GM19328 (cell line): ENCODE results near the gene SEPTIN8.
"Not testable (repeated sequence)": the region's sequence is repeated elsewhere in the genome, so short reads cannot be mapped to it uniquely, and the experiment has no call there.

Source experiments
- ATAC-seq: cut with Tn5 transposase; IDR thresholded peaks from one replicate; pipeline ENCODE4 v1.9.1; 2021; ENCODE audit warnings: mild to moderate bottlenecking, moderate library complexity; ENCODE audit not compliant: unreplicated experiment

The SEPTIN8 gene

DNA sequence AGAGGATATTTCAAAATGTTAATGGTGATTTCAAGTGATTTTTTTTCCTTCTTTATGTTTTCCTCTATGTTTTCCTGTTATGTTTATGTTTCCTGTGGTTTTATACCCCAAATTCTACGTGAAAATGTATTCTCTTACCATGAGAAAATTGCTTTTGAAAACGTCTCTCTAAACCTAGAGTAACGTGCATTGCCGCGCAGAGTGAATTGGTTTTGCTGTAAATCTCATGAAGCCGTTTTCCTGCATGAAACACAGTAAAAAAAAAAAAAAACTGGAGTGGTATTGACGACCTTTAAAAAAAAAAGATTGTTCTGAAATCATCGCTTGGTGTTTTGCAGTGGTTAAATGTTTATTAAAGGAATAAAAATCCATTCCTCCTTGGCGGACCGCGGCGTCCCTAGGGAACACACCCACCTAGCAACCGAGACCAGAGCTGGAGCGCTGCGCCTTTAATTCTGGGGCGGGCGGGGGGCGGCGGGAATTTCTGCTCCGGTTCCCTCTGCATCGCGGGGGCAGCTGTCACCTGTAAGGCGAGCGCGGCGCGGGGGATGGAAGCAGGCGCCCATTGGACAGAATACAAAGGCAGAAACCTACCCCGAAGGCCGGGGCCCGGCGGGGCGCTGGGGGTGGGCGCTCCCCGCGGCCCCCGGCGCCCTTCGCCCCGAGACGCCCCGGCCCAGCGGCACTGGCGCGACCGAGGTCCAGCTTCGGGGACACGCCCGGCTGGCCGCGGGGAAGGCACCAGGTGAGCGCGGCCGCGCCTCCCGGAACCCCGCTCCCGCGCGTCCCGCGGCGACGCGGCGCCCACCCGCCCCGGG is 36.0 kb upstream of the SEPTIN8 start, which contains the start of gene SOWAHA:
SOWAHA (plus strand) TSS at position 522 of the 818 bp plus-strand sequence. CDS start 320 bp downstream, outside the sequence.
- no peak for ATAC-seq

- no peak for ATAC-seq
These were observed 35.2 kb upstream of the SEPTIN8 start for GRCh38 chr5:132812123-132812765.

- ATAC-seq = no peak
These were observed 33.6 kb upstream of the SEPTIN8 start for GRCh38 chr5:132810605-132811004.

DNA sequence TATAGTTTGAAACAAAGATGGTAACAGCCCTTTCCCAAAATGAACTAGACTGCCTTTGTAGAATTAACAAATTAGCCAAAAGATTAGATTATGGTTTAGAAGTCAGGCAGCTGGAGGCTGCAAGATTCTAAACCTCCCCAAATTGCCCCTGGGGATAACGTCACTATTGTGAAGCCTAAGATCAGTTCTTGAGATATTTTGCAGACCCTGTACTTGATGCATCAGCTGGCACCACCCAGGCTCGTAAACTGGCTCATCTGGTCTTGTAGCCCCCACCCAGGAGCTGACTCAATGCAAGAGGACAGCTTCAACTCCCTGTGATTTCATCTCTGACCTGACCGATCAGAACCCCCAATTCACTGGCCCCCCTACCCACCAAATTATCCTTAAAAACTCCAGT is 31.8 kb upstream of the SEPTIN8 start:
- no peak for ATAC-seq

GRCh38 chr5:132808448-132808847 is 31.4 kb upstream of the SEPTIN8 start:
- ATAC-seq = no peak

DNA sequence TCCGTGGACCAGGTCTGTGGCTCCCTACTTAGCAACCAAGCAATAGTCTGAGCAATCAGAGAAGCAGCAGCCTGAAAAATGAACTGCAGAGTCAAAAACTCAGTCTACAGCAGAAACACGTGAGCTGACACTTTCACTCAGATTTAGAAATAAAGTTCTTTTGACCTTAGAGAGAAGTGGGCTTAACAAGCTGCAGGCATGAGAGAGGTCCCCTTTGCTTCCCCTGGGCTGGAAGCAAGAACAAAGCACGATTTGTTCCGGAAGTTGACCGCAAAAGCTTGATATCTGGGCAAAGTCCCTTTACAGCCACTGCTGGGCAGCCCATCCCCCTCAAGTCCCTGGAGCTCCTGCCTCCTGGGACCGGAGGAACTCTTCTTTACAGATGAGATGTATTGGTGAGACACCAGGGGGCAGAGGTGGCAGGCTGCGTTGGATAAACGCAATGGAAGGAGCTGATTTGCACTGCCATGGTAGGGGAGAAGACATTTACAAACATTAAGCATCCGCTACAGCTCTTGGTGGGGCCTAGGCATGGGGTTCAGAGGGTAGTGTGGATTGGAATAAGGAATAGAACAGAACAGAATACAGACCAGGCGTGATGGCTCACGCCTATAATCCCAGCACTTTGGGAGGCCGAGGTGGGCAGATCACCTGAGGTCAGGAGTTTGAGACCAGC is 30.3 kb upstream of the SEPTIN8 start:
- no peak for ATAC-seq

GRCh38 chr5:132806804-132807162 is 29.7 kb upstream of the SEPTIN8 start:
- ATAC-seq = not testable (repeated sequence)

- not testable (repeated sequence) for ATAC-seq
These were observed 28.8 kb upstream of the SEPTIN8 start for GRCh38 chr5:132805872-132806271.

- not testable (repeated sequence) for ATAC-seq
These were observed 27.2 kb upstream of the SEPTIN8 start for GRCh38 chr5:132804219-132804618.

DNA sequence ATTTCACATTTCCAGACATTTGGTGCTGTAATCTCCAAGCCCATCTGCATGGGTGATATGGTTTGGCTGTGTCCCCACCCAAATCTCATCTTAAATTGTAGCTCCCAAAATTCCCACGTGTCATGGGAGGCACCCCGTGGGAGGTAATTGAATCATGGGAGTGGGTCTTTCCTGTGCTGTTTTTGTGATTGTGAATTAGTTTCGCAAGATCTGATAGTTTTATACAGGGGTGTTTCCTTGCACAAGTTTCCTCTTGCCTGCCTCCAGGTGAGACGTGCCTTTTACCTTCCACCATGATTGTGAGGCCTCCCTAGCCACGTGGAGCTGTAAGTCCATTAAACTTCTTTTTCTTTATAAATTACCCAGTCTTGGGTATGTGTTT is 25.6 kb upstream of the SEPTIN8 start:
- not testable (repeated sequence) for ATAC-seq

DNA sequence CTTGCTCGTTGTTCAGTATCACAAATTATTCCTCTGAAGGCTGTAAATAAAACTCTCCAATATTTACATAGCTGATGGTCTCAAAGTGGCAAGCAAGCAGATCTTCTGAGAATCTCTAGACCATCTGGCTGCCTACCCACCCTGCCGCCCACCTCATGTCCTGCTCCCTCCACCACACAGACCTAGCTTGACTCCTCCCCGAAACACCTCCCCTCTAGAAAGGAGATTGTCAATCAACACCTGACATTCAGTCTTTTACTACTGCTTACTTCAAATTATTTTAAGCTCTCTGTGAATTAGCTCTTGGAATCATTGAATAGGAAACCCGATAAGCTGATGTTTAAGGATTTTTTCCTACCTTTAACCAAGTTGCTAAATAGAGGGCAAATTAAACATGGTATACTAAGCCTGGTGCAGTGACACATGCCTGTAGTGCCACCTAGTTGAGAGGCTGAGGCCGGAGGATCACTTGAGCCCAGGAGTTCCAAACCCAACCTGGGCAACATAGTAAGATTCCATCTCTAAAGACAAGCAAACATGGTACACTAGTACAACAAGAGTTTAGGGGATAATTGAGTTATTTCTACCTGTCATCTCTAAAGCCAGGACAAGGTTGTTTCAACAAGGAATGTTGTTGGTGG is 25.1 kb upstream of the SEPTIN8 start:
- ATAC-seq = no peak

DNA sequence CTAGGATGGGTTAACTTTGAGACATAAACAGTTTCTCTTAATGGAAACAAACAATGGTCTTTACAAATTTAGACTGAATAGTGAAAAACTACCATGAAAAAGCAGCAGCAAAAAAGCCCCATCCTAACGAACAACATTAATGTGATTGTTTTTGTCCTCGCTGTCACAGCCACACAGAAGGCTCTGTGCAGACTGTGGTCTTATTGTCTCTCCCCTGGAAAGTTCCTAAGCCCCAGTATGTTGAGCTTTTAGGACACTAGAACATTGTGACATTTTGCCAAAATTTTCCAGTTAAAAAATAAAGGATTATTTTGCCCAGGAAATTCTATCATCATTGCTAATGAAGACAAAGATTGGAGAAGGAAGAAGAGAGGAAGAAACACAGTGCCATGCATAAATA is 23.5 kb upstream of the SEPTIN8 start:
- no peak for ATAC-seq

- no peak for ATAC-seq
These were observed 22.4 kb upstream of the SEPTIN8 start for GRCh38 chr5:132799392-132799791.

DNA sequence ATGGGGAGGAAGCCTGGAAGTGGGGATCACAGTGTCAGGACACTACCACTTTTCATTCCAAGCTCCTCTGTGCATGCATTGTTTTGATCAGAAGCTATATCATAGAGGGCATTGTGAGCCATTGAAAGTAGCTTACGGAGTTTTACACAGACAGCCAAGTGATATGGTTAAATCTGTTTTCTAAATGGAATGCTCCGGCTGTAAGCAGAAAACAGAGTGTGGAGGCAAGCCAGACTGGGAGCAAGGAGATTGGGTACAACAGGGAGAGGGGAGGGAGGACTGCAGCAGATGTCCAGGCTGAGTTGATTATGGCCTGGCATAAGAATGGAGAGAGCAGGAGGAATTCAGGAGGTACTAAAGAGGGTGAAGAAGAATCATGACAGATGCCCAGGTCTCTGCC is 20.6 kb upstream of the SEPTIN8 start:
- ATAC-seq = no peak

- no peak for ATAC-seq
These were observed 14.0 kb upstream of the SEPTIN8 start for GRCh38 chr5:132791026-132791425.

DNA sequence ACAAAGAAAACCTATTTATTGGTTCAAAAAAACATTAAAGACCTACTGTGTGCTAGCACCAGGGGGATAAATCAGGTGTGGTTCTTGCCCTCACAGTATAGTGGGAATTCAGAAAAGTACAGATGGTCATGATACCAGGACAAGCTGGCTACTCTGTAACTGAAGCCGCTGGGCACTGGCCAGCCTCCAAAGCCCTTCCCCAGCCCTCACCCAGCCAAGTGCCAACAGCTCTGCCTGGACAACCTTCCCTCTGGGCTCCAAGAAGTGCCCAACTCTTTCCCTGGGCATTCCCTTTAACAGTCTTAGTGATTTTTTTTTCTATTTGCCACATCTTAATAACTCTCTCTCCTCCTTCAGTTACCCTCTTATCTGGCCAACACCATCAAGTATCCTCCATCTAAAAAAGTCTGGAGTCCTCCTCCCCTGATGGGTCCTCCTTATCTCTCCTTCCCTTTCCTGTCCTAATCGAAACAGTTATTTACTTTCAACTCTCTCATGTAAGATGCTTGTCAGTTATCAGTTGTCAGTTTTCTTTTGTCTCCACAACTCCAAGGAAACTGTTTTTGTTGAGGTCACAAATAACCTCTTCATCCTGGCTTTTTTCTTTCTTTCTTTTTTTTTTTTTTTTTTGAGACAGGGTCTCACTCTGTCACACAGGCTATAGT is 13.3 kb upstream of the SEPTIN8 start:
- ATAC-seq = no peak

DNA sequence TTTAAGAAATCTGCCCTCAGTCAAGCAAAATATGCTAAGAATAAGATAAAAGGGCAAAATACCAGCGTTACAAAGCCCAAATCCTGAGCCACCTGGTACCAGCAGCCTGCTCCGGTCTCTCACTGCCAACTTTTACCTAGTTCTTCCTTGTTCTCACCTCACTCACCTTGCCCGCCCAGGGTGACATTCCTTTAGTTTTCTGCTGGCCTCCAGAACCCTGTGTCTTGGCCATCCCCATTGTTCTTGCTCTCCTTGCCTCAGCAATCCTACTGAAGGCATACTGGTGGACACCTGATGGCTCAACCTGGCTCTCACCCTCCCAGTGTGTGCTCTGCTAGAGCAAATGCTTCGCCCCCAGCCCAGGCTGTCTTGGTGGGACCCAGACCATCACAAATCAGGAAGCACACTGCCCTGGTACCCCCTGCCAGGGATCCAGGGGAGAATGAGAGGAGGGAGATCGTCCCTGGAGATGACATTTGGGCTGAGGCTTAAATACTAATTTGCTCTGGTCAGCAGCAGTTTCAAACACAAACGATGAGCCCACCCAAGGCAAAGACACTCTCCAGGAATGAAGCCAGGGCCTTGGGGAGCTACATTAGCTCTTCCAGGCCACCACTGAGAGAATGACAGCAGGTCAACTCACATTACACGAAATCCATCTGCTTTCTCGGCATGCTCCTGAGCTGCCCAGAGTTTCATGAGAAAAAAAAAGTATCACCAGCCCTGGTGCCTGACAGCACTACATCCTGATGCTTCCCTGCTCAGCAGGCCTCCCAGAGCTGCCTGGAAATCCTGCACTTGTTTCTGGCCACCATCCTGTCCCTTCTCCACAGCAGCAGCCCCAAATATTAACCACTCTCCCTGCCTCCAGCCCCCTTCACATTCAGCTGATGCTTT is 12.2 kb upstream of the SEPTIN8 start:
- no peak for ATAC-seq

- ATAC-seq = no peak
These were observed 11.5 kb upstream of the SEPTIN8 start for GRCh38 chr5:132788508-132788907.

DNA sequence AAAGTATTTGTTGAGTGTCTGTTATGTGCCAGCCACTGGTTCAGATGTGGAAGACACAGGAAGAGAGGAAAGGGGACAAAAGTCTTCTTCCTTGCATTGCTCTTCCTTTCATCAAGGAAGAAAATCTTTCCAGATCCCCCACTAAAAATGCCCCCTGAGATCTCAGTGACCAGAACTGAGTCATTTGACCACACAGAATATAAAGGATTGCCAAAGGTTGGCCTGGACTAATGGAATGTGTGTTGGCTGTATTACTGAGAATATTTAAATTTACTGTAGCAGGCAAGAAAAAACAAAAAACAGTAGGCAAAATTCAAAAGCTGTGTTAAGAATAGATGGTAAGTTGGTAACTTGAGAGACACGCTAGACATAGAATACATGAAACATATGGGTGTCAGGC is 10.0 kb upstream of the SEPTIN8 start:
- ATAC-seq = no peak

DNA sequence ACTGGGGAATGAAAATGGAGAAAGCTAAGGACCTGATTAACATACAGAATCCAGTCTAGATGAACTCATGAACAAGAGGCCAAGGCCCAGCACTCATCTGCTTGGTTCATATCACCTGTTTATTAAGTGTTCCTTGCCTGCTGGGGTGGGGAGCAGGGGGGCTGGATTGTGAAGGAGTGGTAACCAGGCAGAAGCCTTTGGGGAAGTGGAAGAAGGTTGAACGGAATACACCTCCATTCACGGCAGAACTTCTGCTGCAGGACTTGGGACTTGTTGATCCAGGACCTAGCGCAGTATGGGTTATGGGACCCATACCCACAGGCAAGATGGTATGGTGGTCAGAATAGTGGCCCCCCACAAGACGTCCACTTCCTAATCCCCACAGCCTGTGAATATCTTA is 8.8 kb upstream of the SEPTIN8 start:
- ATAC-seq = no peak
